TTC549 (cell line): ENCODE data around the gene HCAR3.
"Not testable (repeated sequence)": the region's sequence is repeated elsewhere in the genome, so short reads cannot be mapped to it uniquely, and the experiment has no call there.

ENCODE experiments used
- FAIRE-seq: peaks from 2 replicates; lab custom pipeline; 2012; peaks lifted over from hg19 to GRCh38; lab: Jason Lieb, UNC

HCAR3 gene

GRCh38 chr12:122716658-122717057, at the start of gene HCAR3:
TSS of gene HCAR3 (minus strand) at chr12:122716811. CDS start at chr12:122716737, 74 bp downstream.
- not testable (repeated sequence) for FAIRE-seq

GRCh38 chr12:122757568-122757967, 41.0 kb upstream of the HCAR3 start:
- no peak for FAIRE-seq

- no peak for FAIRE-seq
Measured at GRCh38 chr12:122754790-122755189, 38.2 kb upstream of the HCAR3 start.

- no peak for FAIRE-seq
Measured at GRCh38 chr12:122753319-122753650, 36.7 kb upstream of the HCAR3 start.

GRCh38 chr12:122752464-122753318, 36.1 kb upstream of the HCAR3 start, which contains the start of gene DENR:
TSS of gene DENR (plus strand) at chr12:122752824. CDS start at chr12:122753702, 878 bp downstream.
- no peak for FAIRE-seq

GRCh38 chr12:122750781-122751515, 34.3 kb upstream of the HCAR3 start:
- FAIRE-seq, result not testable (repeated sequence)

- no peak for FAIRE-seq
Measured at GRCh38 chr12:122749569-122750332, 33.1 kb upstream of the HCAR3 start.

GRCh38 chr12:122747224-122748135, 30.9 kb upstream of the HCAR3 start:
- FAIRE-seq, result no peak

GRCh38 chr12:122743895-122744525, 27.4 kb upstream of the HCAR3 start:
- FAIRE-seq, result no peak

GRCh38 chr12:122740351-122740750, 23.7 kb upstream of the HCAR3 start:
- FAIRE-seq, result no peak

GRCh38 chr12:122738571-122738970, 22.0 kb upstream of the HCAR3 start:
- FAIRE-seq, result no peak

- FAIRE-seq, result no peak
Measured at GRCh38 chr12:122732611-122733010, 16.0 kb upstream of the HCAR3 start.

- FAIRE-seq, result no peak
Measured at GRCh38 chr12:122732170-122732569, 15.6 kb upstream of the HCAR3 start.

- FAIRE-seq, result no peak
Measured at GRCh38 chr12:122730215-122731014, 13.8 kb upstream of the HCAR3 start, which contains the start of gene HCAR1. TSS of gene HCAR1 (minus strand) at chr12:122730844. CDS start at chr12:122730339, 505 bp downstream.

GRCh38 chr12:122729583-122730214, 13.1 kb upstream of the HCAR3 start:
- FAIRE-seq, result no peak

- no peak for FAIRE-seq
Measured at GRCh38 chr12:122726080-122726558, 9.5 kb upstream of the HCAR3 start.

- no peak for FAIRE-seq
Measured at GRCh38 chr12:122725452-122726079, 9.0 kb upstream of the HCAR3 start.

GRCh38 chr12:122724641-122725243, 8.1 kb upstream of the HCAR3 start:
- FAIRE-seq, result no peak
